ENCODE results near the gene INPP5A. TPM values are rescaled to one million over a fixed set of nuclear protein-coding genes. Genes with fewer than 3 reads are reported as not detected.

Gene INPP5A
- total RNA-seq, 1 donor from 2014 or later: 14.2 TPM

DNA sequence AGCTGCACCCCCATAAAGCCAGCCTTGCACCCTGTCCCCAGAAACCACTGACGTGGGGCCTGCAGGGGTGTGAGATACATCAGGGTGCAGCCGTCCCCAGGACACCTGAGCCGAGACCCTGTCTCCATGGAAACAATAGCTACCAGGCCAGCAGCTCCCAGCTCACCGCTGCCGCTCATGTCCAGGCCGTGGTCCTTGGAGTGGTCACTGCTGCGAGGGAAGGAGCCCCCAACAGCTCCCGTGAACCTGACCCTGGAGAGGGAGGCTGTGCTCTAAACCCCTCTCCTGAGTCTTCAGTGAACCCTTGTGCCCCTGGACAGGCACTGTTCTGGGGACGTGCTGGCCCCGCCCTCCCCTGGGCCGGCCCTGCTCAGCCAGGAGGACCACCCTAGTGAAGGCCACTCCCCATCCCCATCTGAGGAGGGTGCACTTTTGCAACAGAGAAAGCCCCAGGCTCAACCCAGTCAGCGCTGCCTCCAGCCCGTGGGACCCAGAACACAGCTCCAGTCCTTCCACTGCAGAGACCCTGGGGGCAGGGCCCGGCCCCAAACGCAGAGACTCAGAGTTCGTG, 19.6 kb upstream of the INPP5A start:
- Mint-ChIP-seq H3K27ac (no peak overlapping the region), H3K27me3 (ENCODE audit: insufficient read depth, low read depth) (peaks cover 12% of the 10 kb centered on the region), H3K9me3 (peaks cover under 1% of the 10 kb centered on the region), H3K4me1 (peaks cover 37% of the 10 kb centered on the region), H3K4me3 (peak overlapping the region; percentile 66), H3K36me3 (no peaks in the 10 kb centered on the region)
- peak; percentile 47 for DNase-seq (ENCODE audit: low spot score)
- Histone ChIP-seq H3K27ac (no peak overlapping the region), H3K79me2 (ENCODE audit: low read depth) (no peaks in the 10 kb centered on the region), H3K4me3 (peak overlapping the region; percentile 24), H3K36me3 (no peaks in the 10 kb centered on the region), H4K20me1 (ENCODE audit: low read depth) (peaks cover 22% of the 10 kb centered on the region), H3K4me2 (peak overlapping the region; percentile 73), H3K4me1 (peaks cover 28% of the 10 kb centered on the region), H3K9me3 (ENCODE audit: low read depth) (no peaks in the 10 kb centered on the region), H3K9ac (no peak overlapping the region), H2AFZ (replicated peaks) (no peak overlapping the region), H3F3A (ENCODE audit: low read depth) (no peaks in the 10 kb centered on the region), H3K27me3 (peaks cover 70% of the 10 kb centered on the region)
- no peak for TF ChIP-seq EZH2phosphoT487 (IDR thresholded peaks at IDR 0.05)
- no peak for TF ChIP-seq EZH2 (IDR thresholded peaks at IDR 0.05)
- TF ChIP-seq, protein P1, sequence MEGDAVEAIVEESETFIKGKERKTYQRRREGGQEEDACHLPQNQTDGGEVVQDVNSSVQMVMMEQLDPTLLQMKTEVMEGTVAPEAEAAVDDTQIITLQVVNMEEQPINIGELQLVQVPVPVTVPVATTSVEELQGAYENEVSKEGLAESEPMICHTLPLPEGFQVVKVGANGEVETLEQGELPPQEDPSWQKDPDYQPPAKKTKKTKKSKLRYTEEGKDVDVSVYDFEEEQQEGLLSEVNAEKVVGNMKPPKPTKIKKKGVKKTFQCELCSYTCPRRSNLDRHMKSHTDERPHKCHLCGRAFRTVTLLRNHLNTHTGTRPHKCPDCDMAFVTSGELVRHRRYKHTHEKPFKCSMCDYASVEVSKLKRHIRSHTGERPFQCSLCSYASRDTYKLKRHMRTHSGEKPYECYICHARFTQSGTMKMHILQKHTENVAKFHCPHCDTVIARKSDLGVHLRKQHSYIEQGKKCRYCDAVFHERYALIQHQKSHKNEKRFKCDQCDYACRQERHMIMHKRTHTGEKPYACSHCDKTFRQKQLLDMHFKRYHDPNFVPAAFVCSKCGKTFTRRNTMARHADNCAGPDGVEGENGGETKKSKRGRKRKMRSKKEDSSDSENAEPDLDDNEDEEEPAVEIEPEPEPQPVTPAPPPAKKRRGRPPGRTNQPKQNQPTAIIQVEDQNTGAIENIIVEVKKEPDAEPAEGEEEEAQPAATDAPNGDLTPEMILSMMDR (IDR thresholded peaks at IDR 0.05): no peak

DNA sequence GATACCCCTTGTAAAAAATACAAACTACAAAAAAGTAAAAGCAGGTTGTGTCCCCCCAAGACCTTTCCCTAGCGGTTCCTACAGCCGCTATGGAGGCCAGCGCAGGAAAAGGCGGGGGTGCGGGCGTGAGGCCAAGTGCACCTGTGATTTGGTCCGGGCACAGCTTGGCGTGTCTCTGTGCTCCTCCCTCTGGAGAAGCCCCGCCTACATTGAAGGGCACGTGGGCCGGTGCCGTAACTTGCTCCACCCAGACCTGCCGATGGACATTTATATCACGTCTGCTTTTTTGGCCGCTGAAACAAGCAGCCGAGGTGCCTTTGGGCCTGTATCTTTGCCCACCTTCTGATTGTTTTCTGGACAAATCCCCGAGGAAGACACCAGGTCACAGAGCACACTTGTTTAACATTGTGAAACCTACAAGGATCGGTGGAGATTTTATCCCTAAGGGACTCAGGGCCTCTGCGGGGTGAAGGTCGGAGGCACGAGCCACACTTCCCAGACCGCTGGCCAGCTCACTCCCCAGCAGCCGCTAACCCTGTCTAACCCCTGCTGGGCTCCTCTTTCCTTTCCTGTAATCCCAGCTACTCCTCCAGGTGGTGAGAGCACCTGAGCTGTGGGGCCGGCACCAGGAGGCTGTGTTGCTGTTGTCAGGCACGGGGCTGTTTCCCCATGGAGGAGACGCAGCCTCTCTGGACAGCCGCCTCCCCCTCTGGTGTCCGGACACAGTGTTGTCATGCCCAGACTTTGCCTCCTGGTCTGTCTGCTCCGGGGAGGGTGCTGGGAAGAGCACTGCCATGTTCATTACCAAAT, 18.8 kb upstream of the INPP5A start:
- H3K36me3 Mint-ChIP-seq: no peaks in the 10 kb centered on the region
- Histone ChIP-seq H3K4me3 (peak overlapping the region; percentile 24), H3K36me3 (no peaks in the 10 kb centered on the region), H3K27ac (no peak overlapping the region), H4K20me1 (ENCODE audit: low read depth) (peaks cover 22% of the 10 kb centered on the region), H3K9ac (no peak overlapping the region), H3K4me1 (peaks cover 28% of the 10 kb centered on the region), H2AFZ (replicated peaks) (no peak overlapping the region), H3K9me3 (ENCODE audit: low read depth) (no peaks in the 10 kb centered on the region), H3K79me2 (ENCODE audit: low read depth) (no peaks in the 10 kb centered on the region), H3K4me2 (peak overlapping the region; percentile 73), H3F3A (ENCODE audit: low read depth) (no peaks in the 10 kb centered on the region), H3K27me3 (peaks cover 70% of the 10 kb centered on the region)
- peaks cover 12% of the 10 kb centered on the region for H3K27me3 Mint-ChIP-seq (ENCODE audit: insufficient read depth, low read depth)
- peak; percentile 59 for DNase-seq (ENCODE audit: low spot score)
- peak overlapping the region; percentile 66 for H3K4me3 Mint-ChIP-seq
- peaks cover 37% of the 10 kb centered on the region for H3K4me1 Mint-ChIP-seq
- H3K9me3 Mint-ChIP-seq: no peaks in the 10 kb centered on the region
- H3K27ac Mint-ChIP-seq: no peak overlapping the region
- TF ChIP-seq EZH2phosphoT487 (IDR thresholded peaks at IDR 0.05): peak; percentile 31
- TF ChIP-seq EZH2 (IDR thresholded peaks at IDR 0.05): peak; percentile 79
- TF ChIP-seq, protein P1 (IDR thresholded peaks at IDR 0.05): no peak

DNA sequence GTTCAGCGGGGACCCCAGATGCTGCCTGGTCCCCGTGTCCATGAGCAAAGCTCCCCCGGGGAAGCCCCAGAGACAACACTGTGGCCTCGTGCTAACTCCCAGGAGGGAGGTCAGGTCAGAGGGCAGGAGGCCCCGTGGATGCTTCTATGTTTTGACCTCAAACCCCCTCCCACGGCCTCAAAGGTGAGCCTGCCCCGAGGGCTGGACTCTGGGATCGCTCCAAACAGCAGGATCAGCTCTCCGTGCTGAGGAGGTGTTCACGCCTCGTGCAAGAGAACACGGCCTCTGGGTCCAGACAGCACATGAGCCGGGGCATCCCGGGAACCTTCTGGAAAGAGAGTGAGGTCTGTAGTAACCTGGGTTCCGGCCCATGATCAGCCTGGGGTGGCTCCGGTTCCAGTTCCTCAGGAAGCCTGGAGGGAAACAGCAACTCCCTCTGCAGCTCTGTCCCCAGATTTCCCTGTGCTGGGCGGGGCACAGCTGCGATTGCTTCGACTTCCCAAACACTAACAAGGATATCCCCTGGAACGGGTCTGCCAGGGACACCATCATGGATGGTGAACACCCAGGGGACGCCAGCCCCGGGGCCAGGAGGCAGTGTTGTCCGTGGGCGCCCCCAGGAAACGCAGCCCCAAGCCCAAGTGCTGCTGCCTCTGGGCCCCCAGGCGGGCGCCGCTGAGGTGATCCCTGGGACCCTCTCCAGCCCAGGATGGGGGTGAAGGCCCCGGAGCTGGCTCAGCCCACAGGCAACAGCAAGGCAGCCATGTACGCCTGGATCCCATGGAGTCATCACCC, 18.0 kb upstream of the INPP5A start:
- Mint-ChIP-seq H3K36me3 (no peaks in the 10 kb centered on the region), H3K4me3 (no peak overlapping the region), H3K9me3 (no peaks in the 10 kb centered on the region), H3K27ac (no peak overlapping the region), H3K27me3 (ENCODE audit: insufficient read depth, low read depth) (peaks cover 12% of the 10 kb centered on the region), H3K4me1 (peaks cover 37% of the 10 kb centered on the region)
- H3K4me3 ChIP-seq: no peak overlapping the region
- H3K4me2 ChIP-seq: peak overlapping the region; percentile 73
- H3K27ac ChIP-seq: no peak overlapping the region
- H4K20me1 ChIP-seq (ENCODE audit: low read depth): peaks cover 22% of the 10 kb centered on the region
- no peak for DNase-seq (ENCODE audit: low spot score)
- peaks cover 28% of the 10 kb centered on the region for H3K4me1 ChIP-seq
- TF ChIP-seq, protein P1 (IDR thresholded peaks at IDR 0.05): no peak
- TF ChIP-seq EZH2phosphoT487 (IDR thresholded peaks at IDR 0.05): no peak
- TF ChIP-seq EZH2 (IDR thresholded peaks at IDR 0.05): no peak
- no peak overlapping the region for H2AFZ ChIP-seq (replicated peaks)
- H3K9ac ChIP-seq: no peak overlapping the region
- H3K9me3 ChIP-seq (ENCODE audit: low read depth): no peaks in the 10 kb centered on the region
- H3F3A ChIP-seq (ENCODE audit: low read depth): no peaks in the 10 kb centered on the region
- H3K79me2 ChIP-seq (ENCODE audit: low read depth): no peaks in the 10 kb centered on the region
- no peaks in the 10 kb centered on the region for H3K36me3 ChIP-seq
- peaks cover 70% of the 10 kb centered on the region for H3K27me3 ChIP-seq
